Measurements from ENCODE around the gene TRIM52. TPM values are rescaled to one million over a fixed set of nuclear protein-coding genes. Genes with fewer than 3 reads are reported as not detected.

TRIM52 gene
- total and polyA plus RNA-seq, 2 of the 13 experiments (the other 11 are each of a cell fraction or from before 2014, with no cell fraction given) = 7.2 to 11.6 TPM

DNA sequence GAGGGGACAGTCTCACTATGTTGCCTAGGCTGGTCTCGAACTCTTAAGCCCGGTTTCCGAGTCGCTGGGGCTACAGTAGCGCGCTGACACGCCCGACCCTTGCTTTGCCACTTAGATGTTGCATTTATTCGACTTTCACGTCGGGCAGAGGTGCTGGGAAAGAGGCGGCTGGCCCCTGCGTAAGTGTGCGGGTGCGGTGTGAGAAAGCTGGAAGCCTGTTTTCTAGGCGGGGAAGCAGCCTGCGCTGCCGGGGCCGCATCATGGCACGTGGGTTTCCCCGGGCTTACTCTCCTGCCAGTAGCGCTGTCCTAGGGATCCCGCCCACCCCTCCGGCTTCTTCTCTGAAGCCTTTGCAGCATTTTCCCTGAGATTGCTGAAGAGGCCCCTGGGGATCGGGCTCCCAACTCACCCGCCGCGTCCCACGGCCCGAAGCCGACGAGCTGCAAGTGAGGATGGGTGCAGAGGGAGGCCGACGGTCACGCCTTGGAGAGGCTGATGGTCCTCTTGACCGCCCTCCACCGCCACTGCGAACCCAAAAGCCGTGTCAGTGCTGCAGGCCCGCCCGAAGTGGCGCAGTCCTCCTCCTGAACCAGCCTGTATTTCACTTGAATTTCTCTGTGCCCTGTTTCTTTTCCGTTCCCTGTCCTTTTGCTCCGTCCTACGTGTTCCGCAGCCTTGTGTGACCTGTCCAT is 43.7 kb downstream of the TRIM52 start (continued):
- no peak for TF ChIP-seq ZNF556 (CRISPR knock-in tag; IDR thresholded peaks at IDR 0.05; ENCODE audit: borderline replicate concordance)
- TF ChIP-seq SPEN (CRISPR knock-in tag; IDR thresholded peaks at IDR 0.05; ENCODE audit: low read depth) = peak; percentile 50; the same call in 1 of the 2 replicates
- TF ChIP-seq, protein P1, sequence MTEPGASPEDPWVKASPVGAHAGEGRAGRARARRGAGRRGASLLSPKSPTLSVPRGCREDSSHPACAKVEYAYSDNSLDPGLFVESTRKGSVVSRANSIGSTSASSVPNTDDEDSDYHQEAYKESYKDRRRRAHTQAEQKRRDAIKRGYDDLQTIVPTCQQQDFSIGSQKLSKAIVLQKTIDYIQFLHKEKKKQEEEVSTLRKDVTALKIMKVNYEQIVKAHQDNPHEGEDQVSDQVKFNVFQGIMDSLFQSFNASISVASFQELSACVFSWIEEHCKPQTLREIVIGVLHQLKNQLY (CRISPR knock-in tag; IDR thresholded peaks at IDR 0.05) = no peak
- no peak for TF ChIP-seq ZUFSP (CRISPR knock-in tag; IDR thresholded peaks at IDR 0.05; ENCODE audit: borderline replicate concordance)
- TF ChIP-seq KLF12 (CRISPR knock-in tag; IDR thresholded peaks at IDR 0.05; ENCODE audit: borderline replicate concordance) = no peak
- no peak for TF ChIP-seq TP53 (CRISPR knock-in tag; conservative IDR thresholded peaks at IDR 0.05)
- no peak for TF ChIP-seq GFI1 (CRISPR knock-in tag; IDR thresholded peaks at IDR 0.05; ENCODE audit: borderline replicate concordance)
- peak; percentile 64; the same call in 1 of the 2 replicates for TF ChIP-seq NR0B2 (CRISPR knock-in tag; IDR thresholded peaks at IDR 0.05)
- no peak for TF ChIP-seq SRF (IDR thresholded peaks at IDR 0.05; ENCODE audit: low read depth, low read length)
- TF ChIP-seq ZNF451 (CRISPR knock-in tag; IDR thresholded peaks at IDR 0.05) = no peak
- TF ChIP-seq ZBTB44 (CRISPR knock-in tag; IDR thresholded peaks at IDR 0.05) = no peak
- TF ChIP-seq ZNF253 (CRISPR knock-in tag; IDR thresholded peaks at IDR 0.05; ENCODE audit: borderline replicate concordance) = no peak
- no peak for TF ChIP-seq FOXP1 (IDR thresholded peaks at IDR 0.05)
- TF ChIP-seq FOXP1 (CRISPR knock-in tag; IDR thresholded peaks at IDR 0.05) = no peak
- no peak for TF ChIP-seq ELK4 (CRISPR knock-in tag; IDR thresholded peaks at IDR 0.05; ENCODE audit: borderline replicate concordance)
- TF ChIP-seq, protein P2, sequence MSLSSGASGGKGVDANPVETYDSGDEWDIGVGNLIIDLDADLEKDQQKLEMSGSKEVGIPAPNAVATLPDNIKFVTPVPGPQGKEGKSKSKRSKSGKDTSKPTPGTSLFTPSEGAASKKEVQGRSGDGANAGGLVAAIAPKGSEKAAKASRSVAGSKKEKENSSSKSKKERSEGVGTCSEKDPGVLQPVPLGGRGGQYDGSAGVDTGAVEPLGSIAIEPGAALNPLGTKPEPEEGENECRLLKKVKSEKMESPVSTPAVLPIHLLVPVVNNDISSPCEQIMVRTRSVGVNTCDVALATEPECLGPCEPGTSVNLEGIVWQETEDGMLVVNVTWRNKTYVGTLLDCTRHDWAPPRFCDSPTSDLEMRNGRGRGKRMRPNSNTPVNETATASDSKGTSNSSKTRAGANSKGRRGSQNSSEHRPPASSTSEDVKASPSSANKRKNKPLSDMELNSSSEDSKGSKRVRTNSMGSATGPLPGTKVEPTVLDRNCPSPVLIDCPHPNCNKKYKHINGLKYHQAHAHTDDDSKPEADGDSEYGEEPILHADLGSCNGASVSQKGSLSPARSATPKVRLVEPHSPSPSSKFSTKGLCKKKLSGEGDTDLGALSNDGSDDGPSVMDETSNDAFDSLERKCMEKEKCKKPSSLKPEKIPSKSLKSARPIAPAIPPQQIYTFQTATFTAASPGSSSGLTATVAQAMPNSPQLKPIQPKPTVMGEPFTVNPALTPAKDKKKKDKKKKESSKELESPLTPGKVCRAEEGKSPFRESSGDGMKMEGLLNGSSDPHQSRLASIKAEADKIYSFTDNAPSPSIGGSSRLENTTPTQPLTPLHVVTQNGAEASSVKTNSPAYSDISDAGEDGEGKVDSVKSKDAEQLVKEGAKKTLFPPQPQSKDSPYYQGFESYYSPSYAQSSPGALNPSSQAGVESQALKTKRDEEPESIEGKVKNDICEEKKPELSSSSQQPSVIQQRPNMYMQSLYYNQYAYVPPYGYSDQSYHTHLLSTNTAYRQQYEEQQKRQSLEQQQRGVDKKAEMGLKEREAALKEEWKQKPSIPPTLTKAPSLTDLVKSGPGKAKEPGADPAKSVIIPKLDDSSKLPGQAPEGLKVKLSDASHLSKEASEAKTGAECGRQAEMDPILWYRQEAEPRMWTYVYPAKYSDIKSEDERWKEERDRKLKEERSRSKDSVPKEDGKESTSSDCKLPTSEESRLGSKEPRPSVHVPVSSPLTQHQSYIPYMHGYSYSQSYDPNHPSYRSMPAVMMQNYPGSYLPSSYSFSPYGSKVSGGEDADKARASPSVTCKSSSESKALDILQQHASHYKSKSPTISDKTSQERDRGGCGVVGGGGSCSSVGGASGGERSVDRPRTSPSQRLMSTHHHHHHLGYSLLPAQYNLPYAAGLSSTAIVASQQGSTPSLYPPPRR (CRISPR knock-in tag; IDR thresholded peaks at IDR 0.05; ENCODE audit: borderline replicate concordance) = no peak
- TF ChIP-seq HNRNPK (IDR thresholded peaks at IDR 0.05; ENCODE audit: low read depth, low read length, poor library complexity, severe bottlenecking) = no peak
- TF ChIP-seq PHF21A (CRISPR knock-in tag; IDR thresholded peaks at IDR 0.05) = peak; percentile 61
- no peak for TF ChIP-seq CAMTA2 (CRISPR knock-in tag; IDR thresholded peaks at IDR 0.05; ENCODE audit: borderline replicate concordance)

Measured in HepG2 (cell line).